Measurements from ENCODE around the gene ALDH16A1. TPM values are rescaled to one million over a fixed set of nuclear protein-coding genes. Genes with fewer than 3 reads are reported as not detected.

ALDH16A1 gene
- total and polyA plus RNA-seq, 2 donors (not counting 3 experiments of a cell fraction or from before 2014, with no cell fraction given), result 27.6 to 33.2 TPM

GRCh38 chr19:49422407-49423070 is 30.5 kb upstream of the ALDH16A1 start:
- Histone ChIP-seq H3K27ac (ENCODE audit: insufficient read depth, low read depth, low read length) (no peak overlapping the region), H3K9me3 (replicated peaks; ENCODE audit: control insufficient read depth, insufficient read depth, low read length) (no peaks in the 10 kb centered on the region), H4K20me1 (replicated peaks; ENCODE audit: control insufficient read depth, extremely low read depth, insufficient read depth, low read length) (no peaks in the 10 kb centered on the region), H3K9me1 (replicated peaks; ENCODE audit: control insufficient read depth, extremely low read depth, insufficient read depth, low read length) (no peaks in the 10 kb centered on the region), H3K4me3 (replicated peaks in 1 of 3; ENCODE audit: insufficient read depth in 1 of 3, low read depth in 1 of 3, low read length in 3 of 3) (no peak overlapping the region), H3K27me3 (ENCODE audit: control insufficient read depth in 2 of 2, insufficient read depth in 2 of 2, low read length in 2 of 2) (peaks cover 69 to 91% of the 10 kb centered on the region in 2 experiments), H3K9ac (replicated peaks; ENCODE audit: extremely low read depth, insufficient read depth, low read length) (no peak overlapping the region), H2AFZ (ENCODE audit: low read depth, low read length) (peak overlapping the region; percentile 15), H3K4me1 (ENCODE audit: control insufficient read depth, extremely low read depth, insufficient read depth, low read length) (no peaks in the 10 kb centered on the region), H3K36me3 (ENCODE audit: control insufficient read depth in 2 of 2, extremely low read depth in 1 of 2, insufficient read depth in 2 of 2, low read length in 2 of 2) (no peaks in the 10 kb centered on the region), H3K79me2 (ENCODE audit: control insufficient read depth, insufficient read depth, low read length) (no peaks in the 10 kb centered on the region), H3K4me2 (ENCODE audit: insufficient read depth, low read length) (no peak overlapping the region)
- TF ChIP-seq FOS (IDR thresholded peaks at IDR 0.05; ENCODE audit: borderline replicate concordance, insufficient read depth, low read length) (no peak), CTCF (IDR thresholded peaks at IDR 0.05; ENCODE audit: extremely low read depth in 1 of 2, insufficient read depth in 1 of 2, low read depth in 1 of 2, low read length in 2 of 2) (peak; percentile 25 to 55), POLR2A (IDR thresholded peaks at IDR 0.05; ENCODE audit: low read depth, low read length) (no peak), EZH2 (IDR thresholded peaks at IDR 0.05; ENCODE audit: borderline replicate concordance, low read depth, low read length, severe bottlenecking) (peak; percentile 80)
- POLR2A ChIA-PET, result no interaction called here
- dilution Hi-C loops (cut with MboI; ENCODE audit: extremely low pct_ligation_motif_present, low sequenced_read_pairs), result no loop called here
- intact Hi-C loops (cut with micrococcal nuclease), result no loop called here
- no TSS peak for BruUV-seq (replicated peaks)
- CTCF ChIA-PET, result interaction anchor here (1.0 kb wide), 1 partner anchor 11 kb away, joined by 3 read pairs; no protein-coding TSS in a partner anchor
- DNase-seq (ENCODE audit: low read depth, low spot score) (peak; percentile 28), FAIRE-seq (peak; percentile 26)
